ENCODE measurements around the gene SLC30A2.

SLC30A2 gene

GRCh38 chr1:26064553-26064952 lies 18.6 kb upstream of the SLC30A2 start:
- Histone ChIP-seq H3K36me3 (ENCODE audit: insufficient read depth, low read length) (no peaks in the 10 kb centered on the region), H3K27me3 (ENCODE audit: insufficient read depth, low read length) (peaks cover 17% of the 10 kb centered on the region), H3K4me1 (ENCODE audit: insufficient read depth, low read length) (no peaks in the 10 kb centered on the region), H3K9me3 (ENCODE audit: low read length) (no peaks in the 10 kb centered on the region), H2AFZ (ENCODE audit: low read depth, low read length) (no peak overlapping the region), H3K4me3 (ENCODE audit: low read length) (no peak overlapping the region)

DNA sequence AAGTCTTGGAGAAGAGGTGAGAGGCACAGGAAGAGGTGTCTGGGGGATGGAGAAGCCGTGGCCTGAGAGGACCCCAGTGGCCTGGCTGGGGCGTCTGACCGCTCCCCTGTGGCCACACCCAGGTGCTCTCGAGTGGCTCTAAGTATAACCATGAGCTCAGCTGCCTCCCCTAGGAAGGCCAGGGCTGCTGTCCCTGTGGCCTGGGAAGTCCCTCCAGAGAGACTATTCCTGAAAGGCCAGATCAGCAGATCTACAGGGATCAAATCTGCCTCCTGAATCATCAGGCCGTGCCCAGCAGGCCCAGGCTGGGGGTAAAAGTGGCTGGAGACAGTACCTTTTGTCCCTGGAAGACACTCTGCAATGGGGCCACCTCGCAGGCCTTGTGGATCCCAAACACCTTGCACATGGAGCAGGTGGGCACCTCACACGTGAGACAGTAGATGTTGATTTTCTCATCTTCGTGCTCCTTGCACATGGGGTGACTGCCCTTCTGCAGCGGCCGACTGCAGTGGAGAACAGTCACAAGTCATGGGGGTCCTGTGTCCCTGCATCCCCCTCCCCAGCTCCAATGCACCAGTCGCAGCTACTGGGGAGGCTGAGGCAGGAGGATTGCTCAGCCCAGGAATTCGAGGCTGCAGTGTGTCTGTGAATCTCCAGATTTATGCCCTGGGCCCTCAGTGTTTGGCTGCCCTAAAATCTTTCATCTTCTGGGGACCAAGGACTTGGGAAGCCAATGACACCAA lies 15.1 kb upstream of the SLC30A2 start:
- Histone ChIP-seq H3K27me3 (ENCODE audit: insufficient read depth, low read length) (peaks cover 28% of the 10 kb centered on the region), H3K4me1 (ENCODE audit: insufficient read depth, low read length) (no peaks in the 10 kb centered on the region), H3K4me3 (ENCODE audit: low read length) (no peak overlapping the region), H3K9me3 (ENCODE audit: low read length) (no peaks in the 10 kb centered on the region), H3K36me3 (ENCODE audit: insufficient read depth, low read length) (no peaks in the 10 kb centered on the region), H2AFZ (ENCODE audit: low read depth, low read length) (no peak overlapping the region)

DNA sequence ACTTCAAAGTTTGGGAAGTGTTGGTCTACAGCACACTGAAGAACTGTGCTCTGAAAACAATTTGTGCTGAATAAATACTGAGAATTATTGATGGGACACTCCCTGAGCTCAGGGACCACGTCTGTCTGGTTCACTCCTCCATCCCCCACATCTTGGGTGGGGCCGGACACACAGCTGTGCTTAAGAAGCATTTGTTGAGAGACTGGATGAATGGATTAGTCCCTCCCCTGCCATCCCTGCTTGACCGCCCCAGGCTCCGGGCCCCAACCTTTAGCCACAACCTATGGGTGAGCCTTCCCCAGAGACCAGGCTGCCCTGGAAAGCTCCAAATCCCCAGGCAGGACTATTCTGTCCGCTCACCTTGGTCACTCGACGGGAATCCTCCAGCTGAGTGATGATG lies 14.0 kb upstream of the SLC30A2 start:
- Histone ChIP-seq H2AFZ (ENCODE audit: low read depth, low read length) (no peak overlapping the region), H3K36me3 (ENCODE audit: insufficient read depth, low read length) (no peaks in the 10 kb centered on the region), H3K4me1 (ENCODE audit: insufficient read depth, low read length) (no peaks in the 10 kb centered on the region), H3K27me3 (ENCODE audit: insufficient read depth, low read length) (peaks cover 25% of the 10 kb centered on the region), H3K9me3 (ENCODE audit: low read length) (no peaks in the 10 kb centered on the region), H3K4me3 (ENCODE audit: low read length) (no peak overlapping the region)

GRCh38 chr1:26058052-26058595 lies 12.2 kb upstream of the SLC30A2 start:
- Histone ChIP-seq H3K27me3 (ENCODE audit: insufficient read depth, low read length) (peaks cover 33% of the 10 kb centered on the region), H3K9me3 (ENCODE audit: low read length) (no peaks in the 10 kb centered on the region), H3K4me1 (ENCODE audit: insufficient read depth, low read length) (peaks cover 4% of the 10 kb centered on the region), H2AFZ (ENCODE audit: low read depth, low read length) (no peak overlapping the region), H3K4me3 (ENCODE audit: low read length) (no peak overlapping the region), H3K36me3 (ENCODE audit: insufficient read depth, low read length) (no peaks in the 10 kb centered on the region)

DNA sequence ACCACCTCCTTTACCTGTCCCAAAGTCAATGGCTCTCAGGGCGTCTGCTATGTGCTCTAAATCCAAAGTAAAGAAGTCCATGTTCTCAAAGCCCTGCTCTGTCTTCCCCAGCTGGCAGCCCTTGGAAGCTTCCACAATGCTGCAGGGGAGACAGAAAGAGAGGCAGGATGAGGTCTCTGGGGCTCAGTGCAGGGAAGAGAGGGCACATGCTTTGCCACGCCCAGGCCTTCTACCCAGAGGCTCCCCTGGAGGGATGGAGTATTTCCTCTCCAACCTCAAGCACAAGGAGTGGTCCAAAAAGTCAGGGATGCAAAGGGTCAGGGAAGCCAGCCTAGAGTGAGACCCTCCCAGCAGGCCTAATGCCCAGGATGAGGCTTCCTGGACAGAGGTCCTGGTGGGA lies 11.3 kb upstream of the SLC30A2 start:
- Histone ChIP-seq H3K27me3 (ENCODE audit: insufficient read depth, low read length) (peaks cover 31% of the 10 kb centered on the region), H3K4me3 (ENCODE audit: low read length) (no peak overlapping the region), H3K4me1 (ENCODE audit: insufficient read depth, low read length) (peaks cover 4% of the 10 kb centered on the region), H2AFZ (ENCODE audit: low read depth, low read length) (no peak overlapping the region), H3K36me3 (ENCODE audit: insufficient read depth, low read length) (no peaks in the 10 kb centered on the region), H3K9me3 (ENCODE audit: low read length) (no peaks in the 10 kb centered on the region)

- Histone ChIP-seq H3K4me1 (ENCODE audit: insufficient read depth, low read length) (peaks cover 4% of the 10 kb centered on the region), H3K9me3 (ENCODE audit: low read length) (no peaks in the 10 kb centered on the region), H2AFZ (ENCODE audit: low read depth, low read length) (no peak overlapping the region), H3K36me3 (ENCODE audit: insufficient read depth, low read length) (no peaks in the 10 kb centered on the region), H3K27me3 (ENCODE audit: insufficient read depth, low read length) (peaks cover 46% of the 10 kb centered on the region), H3K4me3 (ENCODE audit: low read length) (no peak overlapping the region)
Observed at GRCh38 chr1:26055041-26055440, 9.1 kb upstream of the SLC30A2 start.

- Histone ChIP-seq H3K9me3 (ENCODE audit: low read length) (no peaks in the 10 kb centered on the region), H2AFZ (ENCODE audit: low read depth, low read length) (no peak overlapping the region), H3K27me3 (ENCODE audit: insufficient read depth, low read length) (peaks cover 52% of the 10 kb centered on the region), H3K36me3 (ENCODE audit: insufficient read depth, low read length) (no peaks in the 10 kb centered on the region), H3K4me3 (ENCODE audit: low read length) (no peak overlapping the region), H3K4me1 (ENCODE audit: insufficient read depth, low read length) (peaks cover 4% of the 10 kb centered on the region)
Observed at GRCh38 chr1:26053718-26054560, 8.0 kb upstream of the SLC30A2 start.

GRCh38 chr1:26050248-26050640 lies 4.3 kb upstream of the SLC30A2 start:
- Histone ChIP-seq H3K36me3 (ENCODE audit: insufficient read depth, low read length) (no peaks in the 10 kb centered on the region), H3K4me3 (ENCODE audit: low read length) (no peak overlapping the region), H3K9me3 (ENCODE audit: low read length) (no peaks in the 10 kb centered on the region), H3K27me3 (ENCODE audit: insufficient read depth, low read length) (peaks cover 73% of the 10 kb centered on the region), H3K4me1 (ENCODE audit: insufficient read depth, low read length) (peaks cover 4% of the 10 kb centered on the region), H2AFZ (ENCODE audit: low read depth, low read length) (no peak overlapping the region)

GRCh38 chr1:26049531-26050247 lies 3.8 kb upstream of the SLC30A2 start:
- Histone ChIP-seq H3K4me1 (ENCODE audit: insufficient read depth, low read length) (peaks cover 4% of the 10 kb centered on the region), H3K36me3 (ENCODE audit: insufficient read depth, low read length) (no peaks in the 10 kb centered on the region), H3K9me3 (ENCODE audit: low read length) (no peaks in the 10 kb centered on the region), H2AFZ (ENCODE audit: low read depth, low read length) (no peak overlapping the region), H3K4me3 (ENCODE audit: low read length) (no peak overlapping the region), H3K27me3 (ENCODE audit: insufficient read depth, low read length) (peaks cover 78% of the 10 kb centered on the region)

DNA sequence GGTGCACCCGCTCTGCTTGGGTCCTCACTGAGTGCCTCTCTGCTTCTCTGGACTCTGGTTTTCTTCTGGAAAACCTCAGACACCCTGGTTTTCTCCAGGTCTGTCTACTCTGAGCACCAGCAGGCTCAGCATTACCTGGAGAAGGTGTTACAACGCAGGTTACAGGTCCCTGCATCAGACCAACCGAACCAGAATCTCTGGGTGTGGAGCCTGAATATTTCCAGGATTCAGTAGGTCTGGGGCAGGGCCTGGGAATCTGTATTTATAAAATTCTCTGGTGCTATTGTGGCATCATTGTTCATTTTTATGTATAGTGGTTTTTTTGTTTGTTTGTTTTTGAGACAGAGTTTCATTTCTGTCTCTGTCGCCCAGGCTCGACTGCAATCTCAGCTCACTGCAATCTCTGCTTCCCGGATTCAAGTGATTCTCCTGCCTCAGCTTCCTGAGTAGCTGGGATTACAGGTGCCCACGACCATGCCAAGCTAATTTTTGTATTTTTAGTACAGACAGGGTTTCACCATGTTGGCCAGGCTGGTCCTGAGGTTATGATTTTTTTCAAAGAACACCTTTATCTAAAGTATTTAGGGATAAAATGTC lies 1.5 kb upstream of the SLC30A2 start:
- Histone ChIP-seq H3K27me3 (ENCODE audit: insufficient read depth, low read length) (peaks cover 77% of the 10 kb centered on the region), H3K4me1 (ENCODE audit: insufficient read depth, low read length) (no peaks in the 10 kb centered on the region), H3K36me3 (ENCODE audit: insufficient read depth, low read length) (no peaks in the 10 kb centered on the region), H2AFZ (ENCODE audit: low read depth, low read length) (no peak overlapping the region), H3K9me3 (ENCODE audit: low read length) (no peaks in the 10 kb centered on the region), H3K4me3 (ENCODE audit: low read length) (no peak overlapping the region)

DNA sequence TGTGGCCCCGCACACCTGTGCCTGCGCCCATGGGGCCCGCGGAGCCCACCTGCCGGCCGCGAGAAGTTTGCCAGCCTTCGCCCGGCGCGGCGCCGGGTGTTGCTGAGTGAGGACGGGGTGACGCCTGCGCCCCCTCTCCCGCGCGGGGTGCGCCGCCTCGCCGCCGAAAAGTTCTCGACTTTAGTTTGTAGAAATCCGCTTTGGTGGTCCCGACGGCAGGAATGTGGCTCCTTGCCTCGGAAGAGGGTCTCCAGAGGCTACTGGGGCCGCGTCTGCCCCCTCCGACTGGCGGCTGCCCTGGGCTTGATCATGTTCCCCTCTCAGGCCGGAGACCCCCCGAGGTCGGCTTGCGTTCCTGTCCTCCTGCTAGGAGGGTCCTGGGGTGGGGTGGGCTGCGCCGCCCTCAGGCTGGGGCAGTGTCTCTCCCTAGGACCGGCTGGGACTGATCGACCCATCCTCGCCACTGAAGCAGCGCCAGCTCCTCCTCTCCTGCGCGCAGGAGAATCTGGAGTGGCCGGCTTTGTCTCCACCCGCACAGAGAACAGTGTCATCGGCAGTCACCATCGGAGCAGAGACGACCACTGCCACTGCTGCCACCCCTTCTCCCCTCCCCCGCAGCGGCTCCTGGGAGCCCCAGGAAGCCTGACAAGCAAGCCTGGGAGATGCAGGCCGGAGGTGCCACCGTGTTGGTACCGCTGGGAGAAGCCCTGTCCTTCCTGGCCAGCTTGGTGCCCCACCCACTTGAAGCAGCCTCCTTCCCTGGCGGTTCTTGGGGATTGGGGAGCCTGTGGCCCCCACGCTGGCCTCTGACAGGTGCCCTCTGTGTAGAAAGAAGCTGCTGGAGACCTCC lies 553 bp upstream of the SLC30A2 start:
- Histone ChIP-seq H3K27me3 (ENCODE audit: insufficient read depth, low read length) (peaks cover 70% of the 10 kb centered on the region), H3K4me1 (ENCODE audit: insufficient read depth, low read length) (no peaks in the 10 kb centered on the region), H3K4me3 (ENCODE audit: low read length) (peak overlapping the region; percentile 33), H2AFZ (ENCODE audit: low read depth, low read length) (peak overlapping the region; percentile 70), H3K36me3 (ENCODE audit: insufficient read depth, low read length) (no peaks in the 10 kb centered on the region), H3K9me3 (ENCODE audit: low read length) (no peaks in the 10 kb centered on the region)

Measured in neuron (in vitro differentiated cells).